Hepatocyte (in vitro differentiated cells): ENCODE results near the gene ZDHHC9.

Experiments used
- CTCF ChIP-seq: fragments of 200-600 bp; sonication (generic); IDR thresholded peaks from 2 replicates; pipeline ENCODE4 v1.5.1; 2016; ENCODE audit warnings: antibody characterized with exemption, mild to moderate bottlenecking; ENCODE audit not compliant: poor library complexity
- EZH2 ChIP-seq: fragments of 200-600 bp; sonication (generic); IDR thresholded peaks from 2 replicates; pipeline ENCODE4 v1.6.1; 2016; ENCODE audit warnings: antibody characterized with exemption, mild to moderate bottlenecking, borderline replicate concordance
- EZH2phosphoT487 ChIP-seq: fragments of 200-600 bp; sonication (generic); IDR thresholded peaks from one replicate; pipeline ENCODE4 v1.6.1; 2018; ENCODE audit warnings: antibody characterized with exemption, mild to moderate bottlenecking, low read depth, moderate library complexity; ENCODE audit not compliant: unreplicated experiment, severe bottlenecking

DNA sequence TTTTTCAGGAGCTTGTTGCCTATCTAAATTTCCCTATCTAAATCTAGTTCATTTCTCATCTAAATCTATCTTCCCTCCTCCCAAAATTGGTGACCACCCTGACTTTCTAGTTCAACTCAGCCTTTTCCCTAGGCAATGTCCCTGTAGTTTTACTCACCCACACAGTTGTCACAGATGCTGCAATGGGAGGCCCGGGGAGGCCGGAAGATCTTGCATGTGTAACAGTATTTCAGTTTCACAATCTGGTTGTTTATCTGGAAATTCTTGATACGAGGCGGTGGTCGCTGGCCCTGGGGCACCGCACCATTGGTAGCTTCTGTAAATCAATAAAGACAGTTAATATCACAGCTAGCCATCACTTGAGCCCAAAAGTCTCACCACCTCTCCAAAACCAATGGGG, 20.2 kb downstream of the ZDHHC9 start:
- no peak for TF ChIP-seq CTCF
- no peak for TF ChIP-seq EZH2
- TF ChIP-seq EZH2phosphoT487: no peak
